ENCODE results near the gene GNB1L.

GNB1L gene

DNA sequence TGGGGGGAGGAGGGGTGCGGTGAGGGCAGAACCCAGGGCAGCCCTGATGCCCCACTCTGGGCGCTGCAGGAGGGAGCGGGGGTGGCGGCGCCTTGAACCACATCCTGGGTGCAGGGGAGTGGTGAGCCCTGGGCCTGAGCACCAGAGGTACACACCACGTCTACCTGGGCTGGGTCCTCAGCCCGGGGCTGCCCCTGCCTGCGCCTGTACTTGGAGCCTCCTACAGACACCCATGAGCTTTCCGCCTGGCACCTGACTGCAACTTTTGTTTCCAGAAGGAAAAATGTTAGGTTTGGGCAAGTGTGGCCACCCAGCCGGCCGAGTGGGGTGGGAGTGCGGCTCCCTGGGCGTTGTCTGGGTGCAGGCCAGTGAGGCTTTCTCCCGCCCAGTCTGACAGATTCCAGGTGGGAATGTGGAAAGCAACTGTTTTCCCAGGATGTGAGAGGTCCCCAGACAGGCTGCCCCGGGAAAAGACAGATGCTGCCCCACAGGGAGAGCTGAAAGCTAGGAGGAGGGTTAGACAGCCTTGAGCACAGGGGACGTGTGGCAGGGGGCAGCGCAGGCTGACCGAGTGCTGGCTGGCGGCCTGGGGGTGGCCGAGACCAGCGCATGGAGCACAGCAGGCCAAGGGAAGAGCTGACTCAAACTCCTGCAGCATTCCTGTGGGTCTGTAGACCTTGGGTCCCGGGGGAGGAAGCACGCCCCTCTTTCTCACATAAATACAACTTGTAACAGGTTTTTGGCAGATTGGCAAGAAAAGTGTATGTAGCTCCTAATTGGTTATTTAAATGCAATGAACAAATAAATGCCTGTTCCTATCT lies 44.1 kb downstream of the GNB1L start:
- TF ChIP-seq, protein P1, sequence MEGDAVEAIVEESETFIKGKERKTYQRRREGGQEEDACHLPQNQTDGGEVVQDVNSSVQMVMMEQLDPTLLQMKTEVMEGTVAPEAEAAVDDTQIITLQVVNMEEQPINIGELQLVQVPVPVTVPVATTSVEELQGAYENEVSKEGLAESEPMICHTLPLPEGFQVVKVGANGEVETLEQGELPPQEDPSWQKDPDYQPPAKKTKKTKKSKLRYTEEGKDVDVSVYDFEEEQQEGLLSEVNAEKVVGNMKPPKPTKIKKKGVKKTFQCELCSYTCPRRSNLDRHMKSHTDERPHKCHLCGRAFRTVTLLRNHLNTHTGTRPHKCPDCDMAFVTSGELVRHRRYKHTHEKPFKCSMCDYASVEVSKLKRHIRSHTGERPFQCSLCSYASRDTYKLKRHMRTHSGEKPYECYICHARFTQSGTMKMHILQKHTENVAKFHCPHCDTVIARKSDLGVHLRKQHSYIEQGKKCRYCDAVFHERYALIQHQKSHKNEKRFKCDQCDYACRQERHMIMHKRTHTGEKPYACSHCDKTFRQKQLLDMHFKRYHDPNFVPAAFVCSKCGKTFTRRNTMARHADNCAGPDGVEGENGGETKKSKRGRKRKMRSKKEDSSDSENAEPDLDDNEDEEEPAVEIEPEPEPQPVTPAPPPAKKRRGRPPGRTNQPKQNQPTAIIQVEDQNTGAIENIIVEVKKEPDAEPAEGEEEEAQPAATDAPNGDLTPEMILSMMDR (IDR thresholded peaks at IDR 0.05): no peak

DNA sequence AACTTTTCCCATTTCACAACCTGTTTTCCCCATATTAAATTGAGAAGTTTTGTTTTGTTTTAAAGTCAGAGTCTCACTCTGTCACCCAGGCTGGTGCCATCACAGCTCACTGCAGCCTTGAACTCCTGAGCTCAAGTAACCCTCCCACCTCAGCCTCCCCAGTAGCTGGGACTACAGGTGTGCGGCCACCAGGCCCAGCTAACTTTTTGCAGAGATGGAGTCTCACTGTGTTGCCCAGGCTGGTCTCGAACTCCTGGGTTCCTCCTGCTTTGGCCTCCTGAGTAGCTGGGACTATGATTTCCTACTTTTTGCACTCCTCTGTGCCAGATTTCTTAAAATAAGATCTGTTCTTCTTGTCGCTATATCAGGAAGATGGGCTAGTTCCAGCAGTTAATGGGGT lies 44.9 kb downstream of the GNB1L start:
- TF ChIP-seq, protein P1 (IDR thresholded peaks at IDR 0.05): no peak

DNA sequence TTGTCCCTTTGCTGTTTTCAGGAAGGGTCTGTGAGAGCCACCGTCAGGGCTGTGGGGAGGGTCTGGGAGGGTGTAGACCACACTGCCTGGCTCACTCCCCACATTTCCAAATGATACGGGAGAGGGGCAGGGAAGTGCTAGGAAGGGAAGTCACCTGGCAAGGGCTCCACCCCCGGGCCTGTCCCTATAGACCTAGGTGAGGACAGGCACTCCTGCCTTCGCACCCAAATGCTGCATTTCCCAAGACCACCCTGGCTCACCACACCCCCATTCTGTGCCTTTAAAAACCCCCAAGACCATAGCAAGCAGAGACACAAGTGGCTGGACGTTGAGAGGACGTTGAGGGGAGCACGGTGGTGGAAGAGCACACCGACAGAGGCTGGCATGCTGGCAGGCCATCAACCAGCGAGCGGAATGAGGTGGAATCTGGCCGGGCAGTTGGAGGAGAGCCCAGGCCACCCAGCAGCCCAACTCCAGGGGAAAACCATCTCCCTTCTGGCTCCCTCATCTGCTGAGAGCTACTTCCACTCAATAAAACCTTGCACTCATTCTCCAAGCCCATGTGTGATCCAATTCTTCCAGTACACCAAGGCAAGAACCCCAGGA lies 45.7 kb downstream of the GNB1L start:
- TF ChIP-seq, protein P1 (IDR thresholded peaks at IDR 0.05): no peak

DNA sequence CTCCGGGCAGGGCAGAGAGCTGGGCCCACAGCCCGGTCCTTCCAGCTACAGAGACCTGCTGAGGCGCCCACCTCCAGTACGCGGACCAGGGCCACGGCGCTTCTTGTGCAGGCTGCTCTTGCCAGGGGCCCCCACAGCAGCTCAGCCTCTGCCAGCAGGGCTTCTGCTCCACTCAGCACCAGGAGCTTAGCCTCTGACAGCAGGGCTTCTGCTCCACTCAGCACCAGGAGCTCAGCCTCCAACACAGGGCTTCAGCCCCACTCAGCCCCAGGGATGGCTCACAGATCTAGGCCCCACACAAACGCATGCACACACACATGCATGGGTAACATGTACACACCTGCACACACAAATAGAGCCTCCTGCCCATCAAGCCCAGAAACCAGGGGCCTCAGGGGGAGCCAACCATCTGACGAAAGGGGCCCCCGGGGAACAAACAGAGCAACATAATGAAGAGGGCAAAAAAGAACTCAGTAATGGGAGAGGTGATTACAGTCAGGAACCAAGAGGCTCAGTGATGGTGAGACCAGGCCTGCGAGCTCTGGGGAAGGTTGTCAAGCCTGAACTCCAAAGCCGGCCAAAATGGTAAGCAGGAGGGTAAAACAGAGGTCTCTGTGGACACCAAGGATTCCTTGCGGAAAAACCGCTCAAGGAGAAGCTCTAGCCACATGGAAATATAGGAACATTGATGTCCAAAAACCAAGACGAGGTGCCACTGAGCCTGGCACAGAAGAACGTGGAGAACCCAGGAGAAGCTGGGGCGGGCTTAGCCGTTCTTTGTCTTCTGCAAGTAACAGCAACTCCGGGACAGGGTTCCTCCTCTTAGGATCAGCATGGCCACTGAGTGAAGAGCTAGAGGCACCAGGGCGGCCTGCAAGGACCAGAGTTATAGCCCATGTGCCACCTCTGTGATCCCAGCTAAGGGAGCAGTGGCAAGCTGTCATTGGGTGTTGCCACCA lies 46.5 kb downstream of the GNB1L start:
- TF ChIP-seq, protein P1 (IDR thresholded peaks at IDR 0.05): no peak

DNA sequence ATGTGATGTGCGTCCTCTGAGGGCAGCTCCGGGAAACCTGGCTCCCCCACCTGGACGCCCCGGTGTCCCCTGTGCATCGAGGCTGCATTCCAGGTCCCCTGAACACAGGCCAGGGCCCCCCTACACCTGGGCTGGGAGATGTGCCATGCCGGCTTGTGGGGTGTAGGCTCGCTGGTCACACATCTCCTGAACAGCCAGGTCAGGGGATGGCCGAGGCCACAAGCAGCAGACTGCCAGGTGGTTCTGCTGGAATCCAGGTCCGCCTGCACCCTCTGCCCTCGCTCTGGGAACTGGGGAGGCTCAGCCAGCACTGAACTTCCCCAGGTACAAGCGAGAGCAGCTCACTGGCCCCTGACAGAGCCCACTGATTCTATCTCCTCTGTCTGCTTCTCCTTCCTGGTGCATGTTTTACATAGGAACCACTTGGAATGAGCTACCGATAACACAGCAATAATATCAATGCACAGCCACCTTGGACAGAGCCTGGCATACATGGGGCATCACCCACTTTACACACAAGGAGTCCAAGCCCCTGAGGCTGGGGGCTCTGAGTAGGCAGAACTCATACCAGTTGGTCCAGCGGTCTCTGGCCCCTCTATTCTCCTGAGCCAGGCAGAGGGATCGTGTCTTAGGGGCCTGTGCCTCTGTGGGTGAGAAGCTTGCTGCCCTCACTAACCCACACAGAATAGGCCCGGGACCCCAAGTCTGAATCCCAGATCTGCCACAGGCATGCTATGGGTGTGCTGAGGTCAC lies 47.3 kb downstream of the GNB1L start:
- TF ChIP-seq, protein P1 (IDR thresholded peaks at IDR 0.05): no peak

DNA sequence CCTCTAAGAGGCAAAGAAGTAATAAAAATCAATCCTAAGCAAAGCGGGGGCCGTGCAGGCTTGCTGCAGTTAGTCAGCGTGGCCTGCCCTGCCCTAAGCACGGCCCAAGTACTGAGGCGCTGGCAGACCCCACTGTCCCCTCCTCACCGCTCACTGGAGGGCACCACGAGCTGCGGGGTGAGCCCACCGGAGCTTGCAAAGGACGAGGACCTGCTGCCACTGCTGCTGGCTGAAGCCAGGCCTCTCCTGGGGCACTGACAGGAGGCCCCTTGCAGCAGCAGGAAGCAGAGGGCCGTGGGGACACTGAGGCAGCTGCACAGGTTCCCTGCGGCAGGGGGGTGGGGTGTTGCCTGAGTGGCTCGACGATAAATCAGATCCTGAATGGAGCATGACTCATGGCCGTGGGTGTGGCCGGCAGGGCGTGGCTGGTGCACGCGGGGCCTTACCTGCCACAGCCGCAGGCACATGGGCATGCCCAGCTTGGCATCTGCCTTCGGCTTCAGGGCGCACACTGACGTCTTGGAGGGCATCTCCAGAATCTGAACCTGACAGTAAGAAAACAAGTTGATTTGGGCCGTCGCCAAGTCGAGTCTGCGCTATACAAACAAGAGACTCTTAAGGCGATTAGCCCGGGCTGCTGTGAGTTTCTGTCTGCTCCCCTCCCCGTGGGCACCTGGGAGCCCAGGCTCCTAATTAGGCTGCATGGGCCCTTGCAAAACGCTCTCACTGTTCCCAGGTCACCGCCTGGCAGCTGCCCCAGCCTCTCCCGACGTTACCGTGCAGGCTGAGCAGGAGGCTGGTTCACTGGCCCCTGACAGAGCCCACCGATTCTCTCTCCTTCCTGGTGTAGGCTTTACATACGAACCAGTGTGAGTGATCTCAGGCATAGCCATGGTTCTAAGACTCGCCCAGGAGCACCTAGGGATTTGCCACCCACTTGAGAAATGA lies 48.2 kb downstream of the GNB1L start:
- TF ChIP-seq, protein P1 (IDR thresholded peaks at IDR 0.05): no peak
